RWPE1 (cell line): ENCODE data around the gene MKLN1.
A peak's percentile ranks its signal among the peaks of the same experiment; 100 is the strongest.
"Not testable (repeated sequence)": the region's sequence is repeated elsewhere in the genome, so short reads cannot be mapped to it uniquely, and the experiment has no call there.

ENCODE experiments used
- CTCF ChIA-PET: fragments of 350-600 bp; sonication (Branson Sonifier 250); formaldehyde crosslinking; extraction: SDS; loops from one replicate; lab custom pipeline; 2021; lab: Yijun Ruan, JAX
- POLR2A ChIA-PET: fragments of 400-600 bp; formaldehyde crosslinking; extraction: SDS; loops from one replicate; lab custom pipeline; 2020; ENCODE audit warnings: antibody characterized with exemption; ENCODE audit not compliant: low non-redundant PET; lab: Yijun Ruan, JAX
- DNase-seq: peaks from one replicate; pipeline ENCODE4 v3.0.0; 2012; ENCODE audit warnings: low spot score
- H3K27ac ChIP-seq: fragments of 450-650 bp; 2 replicates; pipeline ENCODE4 v1.5.1; 2017
- TF ChIP-seq, protein P1 (sequence below): fragments of 450-650 bp; conservative IDR thresholded peaks from 2 replicates; pipeline ENCODE4 v1.5.1; 2017; ENCODE audit warnings: low read depth, mild to moderate bottlenecking

Gene MKLN1

GRCh38 chr7:131412031-131412430 is 84.4 kb downstream of the MKLN1 start:
- ChIA-PET POLR2A (no interaction called here), CTCF (no interaction called here)
- no peak for DNase-seq
- no peak overlapping the region for H3K27ac ChIP-seq
- TF ChIP-seq, protein P1, sequence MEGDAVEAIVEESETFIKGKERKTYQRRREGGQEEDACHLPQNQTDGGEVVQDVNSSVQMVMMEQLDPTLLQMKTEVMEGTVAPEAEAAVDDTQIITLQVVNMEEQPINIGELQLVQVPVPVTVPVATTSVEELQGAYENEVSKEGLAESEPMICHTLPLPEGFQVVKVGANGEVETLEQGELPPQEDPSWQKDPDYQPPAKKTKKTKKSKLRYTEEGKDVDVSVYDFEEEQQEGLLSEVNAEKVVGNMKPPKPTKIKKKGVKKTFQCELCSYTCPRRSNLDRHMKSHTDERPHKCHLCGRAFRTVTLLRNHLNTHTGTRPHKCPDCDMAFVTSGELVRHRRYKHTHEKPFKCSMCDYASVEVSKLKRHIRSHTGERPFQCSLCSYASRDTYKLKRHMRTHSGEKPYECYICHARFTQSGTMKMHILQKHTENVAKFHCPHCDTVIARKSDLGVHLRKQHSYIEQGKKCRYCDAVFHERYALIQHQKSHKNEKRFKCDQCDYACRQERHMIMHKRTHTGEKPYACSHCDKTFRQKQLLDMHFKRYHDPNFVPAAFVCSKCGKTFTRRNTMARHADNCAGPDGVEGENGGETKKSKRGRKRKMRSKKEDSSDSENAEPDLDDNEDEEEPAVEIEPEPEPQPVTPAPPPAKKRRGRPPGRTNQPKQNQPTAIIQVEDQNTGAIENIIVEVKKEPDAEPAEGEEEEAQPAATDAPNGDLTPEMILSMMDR: no peak

DNA sequence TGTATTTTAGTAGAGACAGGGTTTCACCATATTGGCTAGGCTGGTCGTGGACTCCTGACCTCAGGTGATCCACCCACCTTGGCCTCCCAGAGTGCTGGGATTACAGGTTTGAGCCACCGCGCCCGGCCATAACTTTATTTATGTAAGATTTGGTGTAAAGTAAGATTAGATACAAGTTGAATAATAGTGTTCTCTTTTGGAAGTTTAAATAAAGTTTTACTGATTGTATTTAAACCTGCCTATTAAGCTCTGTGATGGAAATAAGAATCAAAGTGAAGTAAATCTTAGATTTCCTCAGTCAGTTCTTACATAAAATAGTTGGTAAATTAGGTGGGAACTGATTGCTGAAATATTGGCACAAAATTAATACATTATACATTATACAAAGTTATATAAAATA is 86.0 kb downstream of the MKLN1 start:
- TF ChIP-seq, protein P1: no peak
- DNase-seq: no peak
- POLR2A ChIA-PET: no interaction called here
- H3K27ac ChIP-seq: no peak overlapping the region
- CTCF ChIA-PET: no interaction called here

DNA sequence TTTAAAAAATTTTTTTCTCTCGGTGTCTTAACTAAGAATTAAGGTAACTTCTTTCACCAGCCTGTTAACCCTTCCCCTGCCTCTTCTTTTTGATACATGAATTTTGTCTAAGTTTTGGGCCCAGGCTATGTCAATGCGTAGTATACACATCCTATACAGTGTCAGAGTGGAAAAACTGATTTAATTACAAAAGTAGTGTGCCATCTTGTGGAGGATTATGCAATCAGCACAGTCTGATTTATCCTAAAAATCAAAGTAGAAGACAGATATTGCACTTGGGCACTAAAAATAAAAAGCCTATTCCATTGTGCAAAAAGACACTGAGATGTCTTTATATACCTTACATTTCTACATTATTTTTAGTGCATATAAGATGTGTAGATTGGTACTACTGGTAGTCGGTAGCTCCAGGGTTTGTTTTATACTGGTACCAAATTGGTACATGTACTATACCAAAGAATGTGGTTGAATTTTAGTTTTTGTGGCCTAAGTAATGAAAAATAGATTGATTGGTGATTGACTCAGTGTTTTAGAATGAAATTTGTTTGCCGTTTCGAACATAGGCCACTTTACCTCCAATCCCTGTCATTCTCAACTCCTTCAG is 96.6 kb downstream of the MKLN1 start:
- CTCF ChIA-PET: interaction anchor here (0.6 kb wide), 1 partner anchor 25 kb away, joined by 3 read pairs; no protein-coding TSS in a partner anchor

DNA sequence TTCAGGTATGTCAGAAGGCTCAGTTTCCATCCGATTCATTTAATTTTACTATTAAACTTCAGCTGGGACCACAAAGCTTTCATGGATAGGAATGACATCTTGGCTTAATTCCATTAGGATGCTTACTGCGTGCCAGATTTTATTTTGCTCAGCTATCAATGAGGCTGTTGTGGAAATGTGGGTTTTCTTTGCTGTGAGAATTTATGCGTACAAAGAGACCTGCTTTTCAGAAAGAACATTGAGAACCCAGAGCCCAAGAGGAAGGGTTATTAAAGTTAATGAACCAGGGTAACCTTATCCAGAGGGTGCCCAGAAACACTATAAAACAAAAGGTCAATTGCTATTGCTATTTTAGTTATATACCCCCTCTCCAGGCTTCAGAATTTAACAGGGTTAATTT is 98.3 kb downstream of the MKLN1 start:
- TF ChIP-seq, protein P1: no peak
- DNase-seq: no peak
- no peak overlapping the region for H3K27ac ChIP-seq
- POLR2A ChIA-PET: no interaction called here
- CTCF ChIA-PET: no interaction called here

More for the DNA sequence above, 96.6 kb downstream of the MKLN1 start:
- DNase-seq: peak; percentile 15
- TF ChIP-seq, protein P1: peak; percentile 80
- POLR2A ChIA-PET: no interaction called here
- no peak overlapping the region for H3K27ac ChIP-seq

DNA sequence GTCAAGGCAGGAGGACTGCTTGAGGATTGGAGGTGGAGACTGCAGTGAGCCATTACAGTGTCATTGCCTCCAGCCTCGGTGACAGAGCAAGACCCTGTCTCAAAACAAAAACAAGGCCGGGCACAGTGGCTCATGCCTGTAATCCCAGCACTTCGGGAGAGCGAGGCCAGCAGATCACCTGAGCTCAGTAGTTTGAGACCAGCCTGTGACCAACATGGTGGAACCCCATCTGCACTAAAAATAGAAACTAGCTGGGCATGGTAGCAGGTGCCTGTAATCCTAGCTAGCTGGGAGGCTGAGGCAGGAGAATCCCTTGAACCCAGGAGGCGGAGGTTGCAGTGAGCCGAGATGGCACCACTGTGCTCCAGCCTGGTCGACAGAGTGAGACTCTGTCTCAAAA is 103.2 kb downstream of the MKLN1 start:
- DNase-seq, POLR2A ChIA-PET: not testable (repeated sequence)
- CTCF ChIA-PET: interaction anchor here (0.6 kb wide), 1 partner anchor 59 kb away, joined by 4 read pairs; no protein-coding TSS in a partner anchor
- H3K27ac ChIP-seq: peak overlapping the region; percentile 73

- POLR2A ChIA-PET: no interaction called here
- peak overlapping the region; percentile 73 for H3K27ac ChIP-seq
- CTCF ChIA-PET: interaction anchor here (0.6 kb wide), 1 partner anchor 59 kb away, joined by 4 read pairs; no protein-coding TSS in a partner anchor
- DNase-seq: peak; percentile 70
- TF ChIP-seq, protein P1: no peak
Measured at GRCh38 chr7:131431289-131431688, 103.6 kb downstream of the MKLN1 start.

GRCh38 chr7:131431756-131432155 is 104.1 kb downstream of the MKLN1 start:
- no peak for DNase-seq
- no peak overlapping the region for H3K27ac ChIP-seq
- TF ChIP-seq, protein P1: no peak
- POLR2A ChIA-PET: no interaction called here
- CTCF ChIA-PET: no interaction called here
